NB4 (cell line): ENCODE measurements around the gene SAXO2.
"Not testable (repeated sequence)": the region's sequence is repeated elsewhere in the genome, so short reads cannot be mapped to it uniquely, and the experiment has no call there.

Experiments
- CTCF ChIP-seq: IDR thresholded peaks from one replicate; pipeline ENCODE4 v1.5.1; 2012; ENCODE audit warnings: low read depth, low read length
- TF ChIP-seq, protein P1 (sequence below): IDR thresholded peaks from 2 replicates; pipeline ENCODE4 v1.6.1; 2011; ENCODE audit warnings: low read depth, low read length

GRCh38 chr15:82332711-82333602, 70.3 kb downstream of the SAXO2 start:
- TF ChIP-seq, protein P1, sequence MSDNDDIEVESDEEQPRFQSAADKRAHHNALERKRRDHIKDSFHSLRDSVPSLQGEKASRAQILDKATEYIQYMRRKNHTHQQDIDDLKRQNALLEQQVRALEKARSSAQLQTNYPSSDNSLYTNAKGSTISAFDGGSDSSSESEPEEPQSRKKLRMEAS: not testable (repeated sequence)
- TF ChIP-seq CTCF: not testable (repeated sequence)
